SIG-M5 treated with dmso at 0.1 percent for 504 hours (cell line): ENCODE results near the gene SPATS2.
"Not testable (repeated sequence)": the region's sequence is repeated elsewhere in the genome, so short reads cannot be mapped to it uniquely, and the experiment has no call there.

ENCODE experiments used
- DNase-seq: peaks from one replicate; lab custom pipeline; 2025; ENCODE audit not compliant: unreplicated experiment; lab: John Stamatoyannopoulos, UW

Gene SPATS2

DNA sequence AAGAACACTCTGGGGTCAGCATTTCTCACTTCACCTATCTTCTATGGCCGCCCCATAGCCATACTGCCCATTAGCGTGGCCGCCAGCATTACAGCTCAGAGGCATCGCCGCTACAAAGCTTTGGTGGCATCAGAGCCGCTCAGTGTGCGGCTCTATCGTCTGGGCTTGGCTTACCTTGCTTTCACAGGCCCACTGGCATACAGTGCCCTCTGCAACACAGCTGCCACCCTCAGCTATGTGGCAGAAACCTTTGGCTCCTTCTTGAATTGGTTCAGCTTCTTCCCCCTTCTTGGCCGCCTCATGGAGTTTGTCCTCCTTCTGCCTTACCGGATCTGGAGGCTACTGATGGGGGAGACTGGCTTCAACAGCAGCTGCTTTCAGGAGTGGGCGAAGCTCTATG, 18.0 kb upstream of the SPATS2 start:
- no peak for DNase-seq

GRCh38 chr12:49352351-49352750, 14.9 kb upstream of the SPATS2 start:
- no peak for DNase-seq

- DNase-seq = no peak
Observed at GRCh38 chr12:49355913-49356312, 11.3 kb upstream of the SPATS2 start.

- no peak for DNase-seq
Observed at GRCh38 chr12:49357103-49357678, 10.1 kb upstream of the SPATS2 start.

GRCh38 chr12:49358483-49359141, 8.7 kb upstream of the SPATS2 start:
- DNase-seq = peak; percentile 73

- DNase-seq = no peak
Observed at GRCh38 chr12:49359671-49360070, 7.6 kb upstream of the SPATS2 start.

GRCh38 chr12:49362077-49362476, 5.2 kb upstream of the SPATS2 start:
- no peak for DNase-seq

- peak; percentile 45 for DNase-seq
Observed at GRCh38 chr12:49364989-49365388, 2.3 kb upstream of the SPATS2 start.

DNA sequence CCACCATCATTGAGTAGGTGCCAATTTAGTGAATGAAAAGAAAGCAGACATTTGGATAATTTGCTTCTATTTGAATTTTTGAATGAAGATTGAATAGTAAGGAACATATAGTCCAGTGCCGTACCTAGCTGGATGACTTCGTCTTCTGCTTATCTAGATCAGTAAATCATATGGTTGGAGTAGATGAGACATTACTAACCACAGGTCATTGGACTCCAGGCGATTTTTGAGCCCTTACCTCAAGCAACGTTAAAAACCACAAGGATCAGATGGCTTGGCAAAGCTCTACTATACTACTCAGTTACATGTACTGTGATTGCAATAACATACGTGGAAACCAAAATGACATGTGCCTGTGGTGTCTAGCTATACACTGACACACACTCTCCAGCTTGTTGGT, 1.7 kb upstream of the SPATS2 start:
- no peak for DNase-seq

- no peak for DNase-seq
Observed at GRCh38 chr12:49366096-49366651, 1.1 kb upstream of the SPATS2 start.

DNA sequence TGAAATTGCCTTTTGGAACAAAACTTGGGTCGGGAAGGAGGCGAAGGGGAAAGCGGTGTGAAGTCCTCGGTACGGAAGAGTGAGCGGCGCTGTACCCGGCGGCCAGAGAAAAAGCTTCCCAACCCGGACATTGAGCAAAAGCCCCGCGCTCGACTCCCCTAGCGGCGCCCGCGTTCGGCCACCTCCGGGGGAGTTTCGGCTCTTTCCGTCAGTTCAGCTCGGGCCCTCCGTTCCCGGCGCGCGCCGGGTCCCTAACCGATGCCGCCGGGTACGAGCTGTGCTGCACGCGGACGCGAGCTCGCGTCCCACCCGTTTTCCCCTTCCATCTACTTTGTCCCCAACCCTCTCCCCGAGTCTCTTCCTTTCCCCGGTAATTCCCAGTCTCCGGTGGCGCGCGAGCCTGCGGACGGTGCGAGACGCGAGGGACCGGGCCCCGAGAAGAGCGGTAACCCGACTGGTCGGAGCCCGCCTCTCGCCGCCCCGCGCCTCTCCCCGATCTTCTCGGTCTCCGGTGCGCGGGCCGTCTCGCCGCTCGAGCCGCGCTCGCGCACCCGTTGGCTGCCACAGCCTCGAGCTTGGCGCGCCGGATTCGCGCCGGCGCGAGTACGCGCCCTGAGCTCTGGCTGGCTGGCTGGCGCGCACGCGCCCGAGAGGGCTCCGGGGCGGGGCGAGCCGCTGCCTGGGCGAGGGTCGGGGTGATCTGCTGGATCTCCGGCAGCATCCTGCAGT, 446 bp upstream of the SPATS2 start:
- peak; percentile 90 for DNase-seq

DNA sequence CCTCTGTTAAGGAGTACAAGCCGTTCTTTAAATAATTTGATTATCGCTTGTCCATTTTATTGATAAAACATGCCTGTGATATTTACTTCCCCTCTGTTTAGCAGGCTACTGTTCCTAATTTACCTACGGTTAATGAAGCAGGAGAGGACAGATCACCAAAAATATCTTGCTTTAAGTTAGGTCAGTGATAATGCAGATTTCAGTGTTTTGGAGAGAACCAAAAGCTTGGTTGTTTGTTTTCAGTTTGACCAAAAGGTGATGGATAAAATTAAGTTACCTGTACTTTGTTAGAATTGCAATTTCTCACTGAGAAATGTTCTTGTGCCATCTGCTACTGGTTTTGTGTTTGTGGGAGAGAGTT, 958 bp downstream of the SPATS2 start:
- no peak for DNase-seq

GRCh38 chr12:49369411-49370145, 2.3 kb downstream of the SPATS2 start:
- peak; percentile 62 for DNase-seq

DNA sequence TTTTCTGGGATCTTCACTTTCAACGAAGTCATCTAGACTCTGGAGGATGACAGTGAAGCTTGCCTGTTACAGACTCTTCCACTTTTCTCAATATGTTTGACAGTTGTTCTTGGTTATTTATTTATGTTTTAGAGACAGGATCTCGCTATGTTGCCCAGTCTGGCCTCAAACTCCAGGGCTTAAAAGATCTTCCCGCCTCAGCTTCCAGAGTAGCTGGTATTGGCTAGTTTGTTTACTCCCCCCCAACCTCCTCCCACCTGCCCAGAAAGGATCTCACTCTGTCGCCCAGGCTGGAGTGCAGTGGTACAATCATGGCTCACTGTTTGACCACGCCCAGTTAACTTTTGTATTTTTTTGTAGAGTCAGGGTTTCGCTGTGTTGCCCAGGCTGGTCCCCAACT, 3.3 kb downstream of the SPATS2 start:
- DNase-seq = no peak

- no peak for DNase-seq
Observed at GRCh38 chr12:49375406-49375805, 8.1 kb downstream of the SPATS2 start.

GRCh38 chr12:49377386-49377785, 10.1 kb downstream of the SPATS2 start:
- no peak for DNase-seq

DNA sequence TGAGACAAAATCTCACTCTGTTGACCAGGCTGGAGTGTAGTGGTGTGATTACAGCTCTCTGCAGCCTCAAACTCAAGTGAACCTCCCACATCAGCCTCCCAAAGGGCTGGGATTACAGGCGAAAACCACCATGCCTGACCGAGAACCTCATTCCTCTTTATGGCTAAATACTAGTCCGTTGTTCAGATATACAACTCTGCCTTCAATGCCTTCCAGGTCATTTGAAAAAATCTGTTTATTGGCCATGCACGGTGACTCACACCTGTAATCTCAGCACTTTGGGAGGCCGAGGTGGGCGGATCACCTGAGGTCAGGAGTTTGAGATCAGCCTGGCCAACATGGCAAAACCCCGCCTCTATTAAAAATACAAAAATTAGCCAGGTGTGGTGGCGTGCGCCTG, 12.9 kb downstream of the SPATS2 start:
- not testable (repeated sequence) for DNase-seq

- no peak for DNase-seq
Observed at GRCh38 chr12:49388682-49389386, 21.6 kb downstream of the SPATS2 start.

DNA sequence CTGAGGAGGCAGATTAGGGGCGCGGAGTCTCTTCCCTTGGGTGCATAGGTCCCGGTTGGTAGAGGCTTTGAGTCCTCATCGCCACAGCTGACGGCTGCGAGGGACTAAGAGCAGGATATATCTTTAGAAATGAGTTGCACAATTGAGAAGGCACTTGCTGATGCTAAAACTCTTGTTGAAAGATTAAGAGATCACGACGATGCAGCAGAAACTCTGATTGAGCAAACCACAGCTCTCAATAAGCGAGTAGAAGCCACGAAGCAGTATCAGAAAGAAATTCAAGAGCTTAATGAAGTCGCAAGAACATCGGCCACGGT, 22.1 kb downstream of the SPATS2 start:
- no peak for DNase-seq

GRCh38 chr12:49397000-49397399, 29.7 kb downstream of the SPATS2 start:
- DNase-seq = no peak

DNA sequence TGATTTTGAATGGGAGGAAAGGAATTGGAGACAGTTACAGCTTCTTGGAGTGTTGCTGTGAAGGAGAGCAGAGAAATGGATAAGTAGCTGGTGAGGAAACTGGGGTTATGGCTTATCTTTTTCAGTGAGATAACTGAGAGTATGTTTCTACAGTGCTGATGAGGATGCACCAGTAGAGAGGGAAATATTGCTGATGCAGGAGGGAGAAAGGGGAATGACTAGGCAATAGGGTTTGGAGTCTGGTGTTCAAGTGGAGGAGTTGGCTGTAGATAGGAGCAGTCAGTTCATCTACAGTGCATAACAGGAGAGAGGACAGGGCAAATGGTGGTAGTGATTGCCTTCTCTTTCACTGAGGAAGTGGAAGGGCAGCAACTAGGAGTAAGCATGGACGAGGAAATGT, 33.0 kb downstream of the SPATS2 start:
- DNase-seq = no peak
